Measurements from ENCODE around the gene LIPT2. TPM values are rescaled to one million over a fixed set of nuclear protein-coding genes. Genes with fewer than 3 reads are reported as not detected.

The LIPT2 gene
- total and polyA plus RNA-seq, 4 donors, result 2.0 to 6.9 (median 3.4) TPM

DNA sequence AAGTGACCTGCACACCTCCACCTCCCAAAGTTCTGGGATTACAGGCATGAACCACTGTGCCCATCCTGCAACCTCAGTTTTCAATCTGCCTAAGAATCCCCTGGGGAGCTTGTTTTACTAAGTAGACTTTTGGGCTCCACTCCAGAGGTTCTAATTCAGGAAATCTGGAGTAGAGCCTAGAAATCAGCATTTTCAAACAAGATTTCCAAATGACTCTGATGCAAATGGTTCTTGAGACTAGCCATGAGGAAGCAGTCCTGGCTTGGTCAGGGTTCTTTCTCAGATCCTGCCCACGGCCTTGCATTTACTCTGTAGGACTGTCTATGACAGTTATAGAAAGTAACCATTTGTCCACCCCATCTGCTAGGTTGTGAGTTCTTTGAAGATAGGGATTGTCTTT is 24.6 kb downstream of the LIPT2 start:
- Histone ChIP-seq H3K36me3 (ENCODE audit: control insufficient read depth in 4 of 4, insufficient read depth in 4 of 4, low read length in 4 of 4) (no peaks in the 10 kb centered on the region), H3K27ac (ENCODE audit: low read depth in 1 of 2, low read length in 1 of 2) (no peak overlapping the region), H3K4me3 (no peak overlapping the region), H3K27me3 (ENCODE audit: control insufficient read depth in 3 of 3, insufficient read depth in 3 of 3, low read length in 2 of 3) (no peaks in the 10 kb centered on the region), H3K4me1 (ENCODE audit: control insufficient read depth in 5 of 5, insufficient read depth in 5 of 5, low read length in 5 of 5) (peaks cover 0 to 16% (median 6%) of the 10 kb centered on the region in 5 donors), H3K9ac (ENCODE audit: insufficient read depth in 1 of 2, low read length in 2 of 2) (no peak overlapping the region), H3K9me3 (ENCODE audit: control insufficient read depth in 4 of 4, insufficient read depth in 3 of 4, low read length in 3 of 4) (no peaks in the 10 kb centered on the region)
- ATAC-seq (ENCODE audit: insufficient read depth, low FRiP score), result no peak
- TF ChIP-seq CTCF (IDR thresholded peaks at IDR 0.05; ENCODE audit: control extremely low read depth, extremely low read depth), result no peak
- no peak for DNase-seq
- WGBS, 2 donors, result 60 to 76% methylated on average over 1 of the region's 1 CpG

DNA sequence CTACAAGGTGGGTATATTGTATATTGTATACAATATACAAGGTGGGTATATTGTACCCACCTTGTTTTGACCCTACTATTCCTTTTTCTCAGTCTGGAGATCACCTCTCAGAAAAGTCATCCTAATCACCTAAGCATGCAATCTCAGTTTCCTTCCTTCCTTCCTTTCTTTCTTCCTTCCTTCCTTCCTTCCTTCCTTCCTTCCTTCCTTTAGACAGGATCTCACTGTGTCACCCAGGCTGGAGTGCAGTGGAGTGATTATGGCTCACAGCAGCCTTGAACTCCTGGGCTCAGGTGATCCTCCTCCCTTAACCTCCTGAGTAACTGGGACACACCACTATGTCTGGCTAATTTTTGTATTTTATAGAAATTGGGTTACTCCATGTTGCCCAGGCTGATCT is 25.0 kb downstream of the LIPT2 start:
- Histone ChIP-seq H3K9me3 (ENCODE audit: control insufficient read depth in 4 of 4, insufficient read depth in 3 of 4, low read length in 3 of 4) (no peaks in the 10 kb centered on the region), H3K4me3 (no peak overlapping the region), H3K9ac (ENCODE audit: insufficient read depth in 1 of 2, low read length in 2 of 2) (no peak overlapping the region), H3K4me1 (ENCODE audit: control insufficient read depth in 5 of 5, insufficient read depth in 5 of 5, low read length in 5 of 5) (peaks cover 0 to 16% (median 6%) of the 10 kb centered on the region in 5 donors), H3K36me3 (ENCODE audit: control insufficient read depth in 4 of 4, insufficient read depth in 4 of 4, low read length in 4 of 4) (no peaks in the 10 kb centered on the region), H3K27ac (ENCODE audit: low read depth in 1 of 2, low read length in 1 of 2) (no peak overlapping the region), H3K27me3 (ENCODE audit: control insufficient read depth in 3 of 3, insufficient read depth in 3 of 3, low read length in 2 of 3) (no peaks in the 10 kb centered on the region)
- no peak for DNase-seq
- no peak for ATAC-seq (ENCODE audit: insufficient read depth, low FRiP score)
- TF ChIP-seq CTCF (IDR thresholded peaks at IDR 0.05; ENCODE audit: control extremely low read depth, extremely low read depth), result no peak

- Histone ChIP-seq H3K9ac (ENCODE audit: insufficient read depth in 1 of 2, low read length in 2 of 2) (peak overlapping the region in 1 of 2 donors; percentile 72), H3K36me3 (ENCODE audit: control insufficient read depth in 4 of 4, insufficient read depth in 4 of 4, low read length in 4 of 4) (no peaks in the 10 kb centered on the region), H3K4me3 (no peak overlapping the region)
These were observed 25.5 kb downstream of the LIPT2 start for GRCh38 chr11:74468058-74468457.

More at GRCh38 chr11:74468058-74468457, 25.5 kb downstream of the LIPT2 start:
- DNase-seq (no peak), ATAC-seq (ENCODE audit: insufficient read depth, low FRiP score) (no peak)
- Histone ChIP-seq H3K4me1 (ENCODE audit: control insufficient read depth in 5 of 5, insufficient read depth in 5 of 5, low read length in 5 of 5) (peaks cover 0 to 16% (median 6%) of the 10 kb centered on the region in 5 donors), H3K9me3 (ENCODE audit: control insufficient read depth in 4 of 4, insufficient read depth in 3 of 4, low read length in 3 of 4) (no peaks in the 10 kb centered on the region), H3K27ac (ENCODE audit: low read depth in 1 of 2, low read length in 1 of 2) (peak overlapping the region in 1 of 2 donors; percentile 23), H3K27me3 (ENCODE audit: control insufficient read depth in 3 of 3, insufficient read depth in 3 of 3, low read length in 2 of 3) (no peaks in the 10 kb centered on the region)
- no peak for TF ChIP-seq CTCF (IDR thresholded peaks at IDR 0.05; ENCODE audit: control extremely low read depth, extremely low read depth)
- WGBS, 2 donors, result 76 to 80% methylated on average over 4 of the region's 4 CpGs
